ENCODE measurements around the gene CABP4.

DNA sequence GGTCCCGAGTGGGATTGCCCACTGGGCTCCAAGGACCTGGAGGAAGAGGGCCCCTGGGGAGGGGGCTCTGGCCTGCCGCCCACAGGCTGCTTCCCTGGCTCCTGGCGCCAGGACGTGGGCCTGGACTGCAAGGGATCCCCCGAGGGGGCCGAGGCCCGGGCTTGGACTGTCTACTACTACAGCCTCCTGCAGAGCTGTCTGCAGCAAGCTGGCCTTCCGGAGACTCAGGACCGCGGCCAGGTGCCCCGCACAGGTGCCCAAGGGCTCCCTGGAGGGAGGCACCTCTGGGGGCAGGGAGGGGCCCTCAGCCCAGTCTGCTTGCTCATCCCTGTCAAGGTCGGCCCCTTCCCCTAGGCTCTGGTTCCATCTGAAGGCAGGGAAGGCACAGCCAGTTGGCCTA lies 37.7 kb upstream of the CABP4 start:
- TF ChIP-seq, protein P1, sequence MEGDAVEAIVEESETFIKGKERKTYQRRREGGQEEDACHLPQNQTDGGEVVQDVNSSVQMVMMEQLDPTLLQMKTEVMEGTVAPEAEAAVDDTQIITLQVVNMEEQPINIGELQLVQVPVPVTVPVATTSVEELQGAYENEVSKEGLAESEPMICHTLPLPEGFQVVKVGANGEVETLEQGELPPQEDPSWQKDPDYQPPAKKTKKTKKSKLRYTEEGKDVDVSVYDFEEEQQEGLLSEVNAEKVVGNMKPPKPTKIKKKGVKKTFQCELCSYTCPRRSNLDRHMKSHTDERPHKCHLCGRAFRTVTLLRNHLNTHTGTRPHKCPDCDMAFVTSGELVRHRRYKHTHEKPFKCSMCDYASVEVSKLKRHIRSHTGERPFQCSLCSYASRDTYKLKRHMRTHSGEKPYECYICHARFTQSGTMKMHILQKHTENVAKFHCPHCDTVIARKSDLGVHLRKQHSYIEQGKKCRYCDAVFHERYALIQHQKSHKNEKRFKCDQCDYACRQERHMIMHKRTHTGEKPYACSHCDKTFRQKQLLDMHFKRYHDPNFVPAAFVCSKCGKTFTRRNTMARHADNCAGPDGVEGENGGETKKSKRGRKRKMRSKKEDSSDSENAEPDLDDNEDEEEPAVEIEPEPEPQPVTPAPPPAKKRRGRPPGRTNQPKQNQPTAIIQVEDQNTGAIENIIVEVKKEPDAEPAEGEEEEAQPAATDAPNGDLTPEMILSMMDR (IDR thresholded peaks at IDR 0.05 in 4 of 5, conservative IDR thresholded peaks at IDR 0.05 in 1 of 5), result no peak
- no peak for TF ChIP-seq POLR2A (IDR thresholded peaks at IDR 0.05)
